GM23338 (cell line): ENCODE measurements around the gene KIF22. TPM values are rescaled to one million over a fixed set of nuclear protein-coding genes. Genes with fewer than 3 reads are reported as not detected.

Experiments
- ATAC-seq: fragments of 200-7000 bp; cut with Tn5 transposase; 3 replicates; pipeline ENCODE4 v1.9.1; 2020
- DNase-seq: peaks from one replicate; pipeline ENCODE4 v3.0.0-alpha.2; 2015; ENCODE audit warnings: low spot score
- H2AFZ ChIP-seq: fragments of 200-600 bp; sonication (generic); 2 replicates; pipeline ENCODE4 v1.8.0; 2016; ENCODE audit warnings: antibody characterized with exemption, mild to moderate bottlenecking, moderate library complexity
- H3F3A ChIP-seq: fragments of 200-600 bp; sonication (generic); replicated peaks from 2 replicates; pipeline ENCODE4 v1.8.0; 2017; ENCODE audit warnings: antibody characterized with exemption, mixed run types, low read depth
- H3K27ac ChIP-seq: fragments of 200-600 bp; sonication (generic); 2 replicates; pipeline ENCODE4 v1.6.1; 2016; ENCODE audit warnings: low read depth
- H3K27me3 ChIP-seq: fragments of 200-600 bp; sonication (generic); 2 replicates; pipeline ENCODE4 v1.8.0; 2016; ENCODE audit warnings: mild to moderate bottlenecking, mixed run types, moderate library complexity; ENCODE audit not compliant: insufficient read depth
- H3K36me3 ChIP-seq: fragments of 200-600 bp; sonication (generic); 2 replicates; pipeline ENCODE4 v1.8.0; 2016; ENCODE audit warnings: mild to moderate bottlenecking; ENCODE audit not compliant: insufficient read depth
- H3K4me1 ChIP-seq: fragments of 200-600 bp; sonication (generic); 2 replicates; pipeline ENCODE4 v1.8.0; 2016; ENCODE audit warnings: mild to moderate bottlenecking, moderate library complexity; ENCODE audit not compliant: insufficient read depth
- H3K4me2 ChIP-seq: fragments of 200-600 bp; sonication (generic); 2 replicates; pipeline ENCODE4 v1.7.1; 2017; ENCODE audit warnings: mixed run types
- H3K4me3 ChIP-seq: fragments of 200-600 bp; sonication (generic); 2 replicates; pipeline ENCODE4 v1.6.1; 2016; ENCODE audit warnings: mixed run types
- H3K79me2 ChIP-seq: fragments of 200-600 bp; sonication (generic); replicated peaks from 2 replicates; pipeline ENCODE4 v1.8.0; 2017; ENCODE audit warnings: mild to moderate bottlenecking; ENCODE audit not compliant: insufficient read depth
- H3K9me2 ChIP-seq: fragments of 200-600 bp; sonication (generic); 2 replicates; pipeline ENCODE4 v1.8.0; 2017; ENCODE audit not compliant: insufficient read depth
- H4K20me1 ChIP-seq: fragments of 200-600 bp; sonication (generic); replicated peaks from 2 replicates; pipeline ENCODE4 v1.8.0; 2017; ENCODE audit warnings: mild to moderate bottlenecking; ENCODE audit not compliant: insufficient read depth
- H3K27ac Mint-ChIP-seq: 2 replicates; pipeline ENCODE4 v1.8.0; 2020; ENCODE audit warnings: inconsistent platforms, mild to moderate bottlenecking, moderate library complexity, mixed read lengths
- H3K27me3 Mint-ChIP-seq: 3 replicates; pipeline ENCODE4 v1.8.0; 2022; ENCODE audit warnings: low read depth, mild to moderate bottlenecking, moderate library complexity, mixed read lengths, inconsistent platforms; ENCODE audit not compliant: insufficient read depth, poor library complexity
- H3K36me3 Mint-ChIP-seq: 3 replicates; pipeline ENCODE4 v1.8.0; 2021; ENCODE audit warnings: low read depth, mild to moderate bottlenecking, inconsistent platforms, moderate library complexity, mixed read lengths
- H3K4me1 Mint-ChIP-seq: 3 replicates; pipeline ENCODE4 v1.8.0; 2020; ENCODE audit warnings: mild to moderate bottlenecking, inconsistent platforms, mixed read lengths
- H3K4me3 Mint-ChIP-seq: 3 replicates; pipeline ENCODE4 v1.8.0; 2021; ENCODE audit warnings: moderate library complexity, mild to moderate bottlenecking, inconsistent platforms, mixed read lengths
- H3K9me3 Mint-ChIP-seq: 3 replicates; pipeline ENCODE4 v1.8.0; 2020; ENCODE audit warnings: moderate library complexity, mild to moderate bottlenecking, inconsistent platforms, mixed read lengths
- CREB1 ChIP-seq: fragments of 250-450 bp; sonication (Bioruptor Pico); IDR thresholded peaks from 2 replicates; pipeline ENCODE4 v1.5.0; 2020; ENCODE audit warnings: low read depth, mild to moderate bottlenecking, moderate library complexity
- CTCF ChIP-seq, 2 experiments: fragments of 200-600 bp in 1 of 2; sonication (generic) in 1 of 2; conservative IDR thresholded peaks; 2 replicates each; pipeline versions ENCODE4 v1.5.1 to v1.6.1; 2016 to 2017; ENCODE audit warnings: antibody characterized with exemption in 2 of 2, low read depth in 2 of 2, mild to moderate bottlenecking in 2 of 2, moderate library complexity in 1 of 2
- ETS1 ChIP-seq: IDR thresholded peaks from 2 replicates; pipeline ENCODE4 v1.6.1; 2016; ENCODE audit warnings: antibody characterized with exemption
- EZH2 ChIP-seq: fragments of 200-600 bp; sonication (generic); IDR thresholded peaks from one replicate; pipeline ENCODE4 v1.8.0; 2017; ENCODE audit warnings: antibody characterized with exemption, mild to moderate bottlenecking, low read depth; ENCODE audit not compliant: unreplicated experiment
- EZH2phosphoT487 ChIP-seq: fragments of 200-600 bp; sonication (generic); IDR thresholded peaks from one replicate; pipeline ENCODE4 v1.8.1; 2018; ENCODE audit warnings: antibody characterized with exemption; ENCODE audit not compliant: unreplicated experiment
- NANOG ChIP-seq: IDR thresholded peaks from 2 replicates; pipeline ENCODE4 v1.6.1; 2016; ENCODE audit warnings: antibody characterized with exemption, borderline replicate concordance
- POLR2AphosphoS5 ChIP-seq: IDR thresholded peaks from 2 replicates; pipeline ENCODE4 v1.6.1; 2016; ENCODE audit warnings: antibody characterized with exemption, low read depth
- REST ChIP-seq: IDR thresholded peaks from one replicate; pipeline ENCODE4 v1.6.1; 2018; ENCODE audit warnings: antibody characterized with exemption; ENCODE audit not compliant: unreplicated experiment
- STAT1 ChIP-seq: IDR thresholded peaks from one replicate; pipeline ENCODE4 v1.6.1; 2016; ENCODE audit warnings: antibody characterized with exemption; ENCODE audit not compliant: unreplicated experiment
- ZNF114 ChIP-seq: fragments of 250-450 bp; sonication (Bioruptor Pico); IDR thresholded peaks from 2 replicates; pipeline ENCODE4 v1.5.0; 2020; ENCODE audit warnings: mild to moderate bottlenecking, moderate library complexity
- ZNF462 ChIP-seq: fragments of 250-450 bp; sonication (Bioruptor Pico); IDR thresholded peaks from 2 replicates; pipeline ENCODE4 v1.5.0; 2020; ENCODE audit warnings: mild to moderate bottlenecking, moderate library complexity
- polyA plus RNA-seq: library from polyadenylated mRNA; unstranded; fragments of >200 nt; fragmentation: Nextera tagmentation; extraction: Ambion mirVana; gene quantifications from 2 replicates; pipeline ENCODE4 v1.2.1, GENCODE V29; 2016
- total RNA-seq: library from RNA; depleted of rRNA; stranded (reverse); fragments of >200 nt; shearing (Covaris generic); gene quantifications from 2 replicates; pipeline ENCODE4 v1.2.3, GENCODE V29; 2014

Gene KIF22
- total and polyA plus RNA-seq, 2 experiments from 2014 or later: 110 to 192 TPM

GRCh38 chr16:29821643-29822115, 31.1 kb downstream of the KIF22 start (continued):
- TF ChIP-seq ZNF462 (CRISPR knock-in tag) (no peak), EZH2phosphoT487 (no peak), EZH2 (no peak), POLR2AphosphoS5 (no peak)

GRCh38 chr16:29824589-29825144, 34.1 kb downstream of the KIF22 start:
- TF ChIP-seq CREB1 (CRISPR knock-in tag) (no peak), ETS1 (no peak), CTCF (conservative IDR thresholded peaks at IDR 0.05; ENCODE audit: low read depth in 2 of 2) (no peak), ZNF114 (CRISPR knock-in tag) (no peak), EZH2 (no peak), NANOG (no peak), STAT1 (no peak), POLR2AphosphoS5 (no peak), REST (no peak), EZH2phosphoT487 (no peak)
- no peak overlapping the region for H3K4me2 ChIP-seq
- H3K27ac Mint-ChIP-seq: peak overlapping the region; percentile 93; the same call in 1 of the 2 replicates
- no peaks in the 10 kb centered on the region; the same call in 2 of the 3 replicates for H3K9me3 Mint-ChIP-seq
- peaks cover 24% of the 10 kb centered on the region for H3K4me1 Mint-ChIP-seq
- peaks cover 3% of the 10 kb centered on the region; the same call in 1 of the 2 replicates for H4K20me1 ChIP-seq
- no peaks in the 10 kb centered on the region for H3K79me2 ChIP-seq
- ATAC-seq (no peak), DNase-seq (no peak)
- H3K36me3 ChIP-seq: peaks cover 3% of the 10 kb centered on the region; the same call in 1 of the 2 replicates
- peaks cover 9% of the 10 kb centered on the region for H3K36me3 Mint-ChIP-seq
- no peaks in the 10 kb centered on the region for H3K27me3 ChIP-seq
- H3K27ac ChIP-seq: 0 out of 2 replicates have a peak overlapping the region, but pooled peaks have one; percentile 32
- H3K4me3 Mint-ChIP-seq: no peak overlapping the region
- no peak overlapping the region for H2AFZ ChIP-seq
- H3K9me2 ChIP-seq: no peaks in the 10 kb centered on the region
- H3K4me3 ChIP-seq: no peak overlapping the region
- no peaks in the 10 kb centered on the region; the same call in 1 of the 2 replicates for H3K4me1 ChIP-seq
- H3K27me3 Mint-ChIP-seq: peaks cover 9% of the 10 kb centered on the region
- H3F3A ChIP-seq: peaks cover 3% of the 10 kb centered on the region
